HG02798 (cell line): Measurements from ENCODE around the gene ZNF462.

Experiments
- ATAC-seq: cut with Tn5 transposase; IDR thresholded peaks from one replicate; pipeline ENCODE4 v1.9.1; 2021; ENCODE audit warnings: mild to moderate bottlenecking; ENCODE audit not compliant: unreplicated experiment, poor library complexity

ZNF462 gene

GRCh38 chr9:106958955-106959657 is 96.1 kb downstream of the ZNF462 start:
- no peak for ATAC-seq

GRCh38 chr9:106960258-106960657 is 97.3 kb downstream of the ZNF462 start:
- no peak for ATAC-seq

DNA sequence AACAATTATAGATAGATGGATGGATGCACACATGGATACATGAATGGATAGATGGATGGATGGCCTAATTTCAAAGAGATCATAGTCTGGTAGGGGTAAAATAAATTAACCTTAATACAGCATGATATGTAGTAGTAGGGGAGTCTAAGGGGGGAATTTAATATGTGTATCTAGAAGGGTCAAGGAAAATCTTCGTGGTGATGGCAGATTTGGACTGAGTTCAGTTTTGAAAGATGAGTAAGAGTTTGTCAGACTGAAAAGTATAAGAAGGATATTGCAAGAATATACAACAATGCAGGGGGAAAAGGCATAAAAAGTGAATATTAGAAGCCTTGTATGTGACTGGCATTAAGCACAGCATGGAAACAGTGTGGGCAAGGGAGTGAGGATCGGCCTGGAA is 98.7 kb downstream of the ZNF462 start:
- no peak for ATAC-seq

DNA sequence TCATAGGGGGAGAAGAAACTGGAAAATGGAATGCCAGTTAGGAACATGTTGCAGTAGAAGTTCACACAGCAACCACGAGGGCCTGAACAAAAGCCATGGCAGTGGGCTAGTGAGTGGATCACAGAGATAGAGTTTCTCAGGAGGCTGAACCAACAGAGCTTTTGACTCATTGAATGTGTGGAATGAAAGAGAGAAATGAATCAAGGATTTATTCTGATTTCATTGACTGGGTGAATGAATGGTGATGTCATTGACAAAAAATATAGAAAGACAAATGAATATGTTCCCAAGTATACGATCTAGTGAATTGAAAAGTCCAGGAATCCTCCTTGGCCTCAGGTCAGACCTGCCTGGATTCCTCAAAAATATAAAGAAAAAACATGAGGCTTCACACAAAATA is 99.2 kb downstream of the ZNF462 start:
- ATAC-seq: no peak

- ATAC-seq: no peak
Observed at GRCh38 chr9:106962615-106963363, 99.8 kb downstream of the ZNF462 start.

- ATAC-seq: no peak
Observed at GRCh38 chr9:106963684-106964083, 100.7 kb downstream of the ZNF462 start.

DNA sequence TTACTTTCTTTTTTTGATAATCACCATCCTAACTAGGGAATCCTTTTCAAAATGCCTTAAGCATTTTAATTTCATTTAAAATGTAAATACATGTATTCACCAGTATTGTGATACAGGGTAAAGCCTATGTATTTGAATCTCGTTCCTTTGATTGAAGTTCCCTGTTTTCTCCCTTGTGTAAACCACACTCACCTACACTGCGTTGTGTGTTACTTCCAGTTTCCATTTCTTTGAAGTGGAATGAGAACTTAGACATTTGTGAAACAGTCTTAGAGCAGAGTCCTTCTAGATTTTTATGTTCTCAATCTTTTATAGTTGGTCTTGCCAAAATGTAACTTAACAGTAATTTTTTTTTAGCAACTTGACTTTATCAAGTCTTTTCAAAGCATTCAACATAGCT is 101.4 kb downstream of the ZNF462 start:
- ATAC-seq: no peak

GRCh38 chr9:106964822-106965525 is 102.0 kb downstream of the ZNF462 start:
- ATAC-seq: no peak

DNA sequence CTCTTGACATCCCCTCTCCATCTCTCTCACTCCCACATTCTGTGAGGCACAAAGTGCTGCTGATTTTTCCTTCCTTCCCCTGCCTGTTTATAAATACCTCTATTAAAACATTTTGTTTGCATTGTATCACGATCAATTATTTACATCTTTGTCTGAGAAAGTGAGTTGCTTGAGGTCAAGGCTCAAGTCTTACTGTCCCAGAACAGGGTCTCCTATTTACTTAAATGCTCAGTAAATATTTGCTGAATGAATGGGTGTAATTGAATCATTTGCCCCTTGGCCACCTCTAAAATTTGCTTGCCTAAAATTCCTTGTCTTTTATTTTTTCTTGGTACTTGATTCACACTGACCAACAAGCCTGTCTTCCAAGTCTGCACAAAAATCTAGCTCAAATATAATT is 103.5 kb downstream of the ZNF462 start:
- no peak for ATAC-seq

DNA sequence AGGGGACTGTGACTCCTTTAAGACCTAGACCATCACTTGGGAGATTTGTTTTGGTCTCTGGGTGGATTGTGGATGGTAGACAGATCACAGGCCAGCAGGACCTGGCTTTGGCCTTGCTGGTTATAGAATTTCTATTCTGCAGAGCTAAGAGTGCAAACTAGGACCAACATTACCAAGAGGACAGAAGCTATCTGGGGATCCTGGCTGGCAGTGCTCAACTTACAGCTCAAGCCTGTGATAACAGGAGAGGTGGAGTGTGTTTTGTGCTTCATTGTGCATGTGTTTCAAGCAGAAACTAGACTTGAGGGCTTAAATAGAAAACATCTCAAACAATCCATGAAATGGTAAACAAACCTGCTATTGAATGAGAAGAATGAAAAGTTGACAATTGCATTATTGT is 106.7 kb downstream of the ZNF462 start:
- ATAC-seq: no peak

- ATAC-seq: no peak
Observed at GRCh38 chr9:106970219-106970975, 107.4 kb downstream of the ZNF462 start.

- ATAC-seq: no peak
Observed at GRCh38 chr9:106970976-106971457, 108.1 kb downstream of the ZNF462 start.

DNA sequence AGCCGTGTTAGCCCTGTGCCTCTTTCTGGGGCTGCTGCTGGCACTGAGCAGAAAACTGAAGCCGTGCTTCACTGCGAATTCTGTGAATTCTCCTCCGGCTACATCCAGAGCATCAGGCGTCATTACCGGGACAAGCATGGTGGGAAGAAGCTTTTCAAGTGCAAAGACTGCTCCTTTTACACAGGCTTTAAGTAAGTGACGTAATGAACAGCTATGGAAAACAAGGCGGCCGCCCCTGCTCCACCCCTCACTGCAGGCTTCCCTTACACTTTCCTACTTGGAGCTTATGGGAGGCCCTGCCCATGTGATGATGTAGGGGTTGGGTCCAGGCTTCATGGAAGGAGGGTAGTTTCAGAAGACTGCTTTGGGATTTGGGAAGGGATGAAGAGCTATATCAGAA is 109.1 kb downstream of the ZNF462 start:
- no peak for ATAC-seq

- ATAC-seq: no peak
Observed at GRCh38 chr9:106974341-106974740, 111.4 kb downstream of the ZNF462 start.

- ATAC-seq: no peak
Observed at GRCh38 chr9:106976772-106977171, 113.8 kb downstream of the ZNF462 start.

GRCh38 chr9:106980551-106981101 is 117.7 kb downstream of the ZNF462 start:
- peak; percentile 34 for ATAC-seq

DNA sequence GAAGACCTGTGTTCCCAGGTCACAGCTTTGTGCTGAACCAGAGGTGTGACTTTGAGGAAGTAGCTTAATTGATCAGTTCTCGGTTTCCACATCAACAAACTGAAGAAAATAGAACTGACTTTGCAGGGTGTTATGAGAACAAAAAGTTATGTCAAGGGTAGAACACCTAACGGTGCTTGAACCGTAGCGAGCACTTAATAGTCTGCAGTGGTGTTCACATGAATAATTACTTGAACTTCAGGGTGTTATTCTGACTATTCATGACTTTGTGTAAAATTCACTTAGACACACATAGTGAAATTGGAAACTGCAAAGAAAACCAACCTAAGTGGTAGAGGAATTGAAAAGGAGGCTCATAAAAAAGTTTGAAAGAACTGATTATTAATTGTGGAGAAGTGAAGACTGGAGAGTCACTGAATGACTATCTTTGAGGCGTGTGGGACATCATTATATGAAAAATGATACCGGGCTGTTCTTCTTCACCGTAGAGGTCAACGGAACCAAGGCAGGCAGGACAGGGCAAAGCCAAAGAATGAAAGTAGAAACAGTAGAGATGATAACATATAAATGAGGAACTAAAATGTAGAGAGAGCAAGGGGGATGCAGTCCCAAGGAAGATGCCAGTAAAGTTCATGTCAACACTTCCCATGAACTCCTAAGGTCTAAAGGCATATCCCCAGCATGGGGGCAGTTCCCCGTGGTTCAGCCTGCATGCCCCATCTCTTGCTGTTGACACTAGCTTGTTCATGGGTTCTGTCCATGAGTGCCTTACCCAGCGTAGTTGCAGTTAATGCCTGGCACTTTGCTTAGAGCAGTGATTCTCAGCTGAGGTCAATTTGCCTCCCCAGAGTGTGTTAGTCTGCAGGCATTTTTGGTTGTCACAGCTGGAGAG is 118.7 kb downstream of the ZNF462 start:
- ATAC-seq: peak; percentile 71

DNA sequence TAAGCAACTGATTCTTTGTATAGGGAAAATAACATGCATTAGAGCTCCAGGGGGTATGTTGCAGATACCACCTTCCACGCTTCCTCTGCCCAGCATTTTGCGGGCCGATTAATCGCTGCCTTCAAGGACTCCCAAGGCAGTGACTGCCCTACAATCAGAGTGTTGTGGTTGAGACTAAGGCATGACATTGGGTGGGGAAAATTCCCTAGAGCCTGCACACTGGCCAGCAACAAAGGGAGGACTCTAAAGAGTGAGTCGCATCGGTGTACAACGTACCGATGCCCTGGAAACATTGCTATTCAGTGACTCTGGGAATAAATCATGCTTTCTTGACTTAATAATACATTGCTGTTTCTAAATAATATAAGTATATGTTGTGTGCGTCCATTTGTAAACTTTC is 119.7 kb downstream of the ZNF462 start:
- ATAC-seq: no peak

DNA sequence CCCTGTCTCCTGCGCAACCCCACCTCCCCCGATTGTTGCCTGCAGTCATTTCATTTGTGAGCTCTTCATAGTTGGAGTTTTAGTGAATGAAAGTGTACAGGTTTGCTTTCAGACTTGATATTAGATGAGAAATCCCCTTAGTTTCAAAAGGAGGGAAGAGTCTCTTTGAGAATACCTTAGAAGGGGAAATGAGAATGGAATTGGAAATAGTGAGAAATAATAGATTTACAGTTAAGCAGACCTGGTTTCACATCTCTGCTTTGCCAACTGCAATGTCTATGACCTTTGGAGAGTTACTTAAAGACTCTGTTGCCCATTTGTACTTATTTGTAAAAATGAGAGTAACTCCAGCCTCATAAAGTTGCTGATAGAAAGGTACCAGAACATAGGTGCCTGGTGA is 120.4 kb downstream of the ZNF462 start:
- no peak for ATAC-seq
